ENCODE measurements around the gene TGDS. TPM values are rescaled to one million over a fixed set of nuclear protein-coding genes. Genes with fewer than 3 reads are reported as not detected.
"Not testable (repeated sequence)": the region's sequence is repeated elsewhere in the genome, so short reads cannot be mapped to it uniquely, and the experiment has no call there.

Gene TGDS, protein sequence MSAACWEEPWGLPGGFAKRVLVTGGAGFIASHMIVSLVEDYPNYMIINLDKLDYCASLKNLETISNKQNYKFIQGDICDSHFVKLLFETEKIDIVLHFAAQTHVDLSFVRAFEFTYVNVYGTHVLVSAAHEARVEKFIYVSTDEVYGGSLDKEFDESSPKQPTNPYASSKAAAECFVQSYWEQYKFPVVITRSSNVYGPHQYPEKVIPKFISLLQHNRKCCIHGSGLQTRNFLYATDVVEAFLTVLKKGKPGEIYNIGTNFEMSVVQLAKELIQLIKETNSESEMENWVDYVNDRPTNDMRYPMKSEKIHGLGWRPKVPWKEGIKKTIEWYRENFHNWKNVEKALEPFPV
- total RNA-seq (2021; fragmentation: NEBNext Ultra II Directional; extraction: Animal tissue kit (Norgen Biotek cat#: 25700)): 1 to 10 TPM; 7.8 to 9.3 (median 8.9) TPM
- long read RNA-seq, transcript TGDS-201 (12 exons, 1,905 nt): major isoform, 7 of 13 reads
- long read RNA-seq, partial matches to known transcripts: 4 of 13 reads
- long read RNA-seq, other reads (novel, unspliced or antisense): 2 of 13 reads

DNA sequence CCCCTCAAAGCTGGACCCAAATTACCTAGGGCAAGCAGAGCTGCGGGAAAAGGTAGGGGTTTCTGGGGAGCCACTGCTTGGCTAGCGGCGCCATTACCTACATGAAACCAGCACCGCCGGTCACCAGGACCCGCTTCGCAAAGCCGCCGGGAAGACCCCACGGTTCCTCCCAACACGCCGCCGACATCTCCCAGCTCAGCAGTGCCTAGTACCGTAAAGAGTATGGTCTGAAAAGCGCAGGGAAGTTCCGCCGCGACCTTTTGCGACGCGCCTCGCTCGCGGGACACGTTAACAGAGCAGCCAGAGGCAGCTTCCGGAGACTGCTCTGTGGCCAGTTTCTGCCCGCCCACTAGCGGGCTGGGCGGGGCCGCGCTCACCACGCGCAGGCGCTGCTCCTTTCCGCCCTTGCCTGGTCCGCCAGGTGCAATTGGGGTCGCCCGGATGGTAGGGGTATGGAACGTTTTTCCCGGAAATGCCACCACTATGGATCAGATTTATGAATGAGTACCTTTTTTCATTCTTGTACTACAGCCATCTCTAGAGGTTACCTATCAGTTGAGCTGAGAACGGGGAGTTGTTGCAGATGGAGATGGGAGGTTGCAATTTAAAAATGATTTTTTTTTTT is at the start of gene TGDS:
Gene TGDS (minus strand): TSS at position 203 of the 625 bp plus-strand sequence. CDS start 16 bp downstream, at position 187.
- DNase-seq: peak; percentile 95
- TF ChIP-seq, protein P1, sequence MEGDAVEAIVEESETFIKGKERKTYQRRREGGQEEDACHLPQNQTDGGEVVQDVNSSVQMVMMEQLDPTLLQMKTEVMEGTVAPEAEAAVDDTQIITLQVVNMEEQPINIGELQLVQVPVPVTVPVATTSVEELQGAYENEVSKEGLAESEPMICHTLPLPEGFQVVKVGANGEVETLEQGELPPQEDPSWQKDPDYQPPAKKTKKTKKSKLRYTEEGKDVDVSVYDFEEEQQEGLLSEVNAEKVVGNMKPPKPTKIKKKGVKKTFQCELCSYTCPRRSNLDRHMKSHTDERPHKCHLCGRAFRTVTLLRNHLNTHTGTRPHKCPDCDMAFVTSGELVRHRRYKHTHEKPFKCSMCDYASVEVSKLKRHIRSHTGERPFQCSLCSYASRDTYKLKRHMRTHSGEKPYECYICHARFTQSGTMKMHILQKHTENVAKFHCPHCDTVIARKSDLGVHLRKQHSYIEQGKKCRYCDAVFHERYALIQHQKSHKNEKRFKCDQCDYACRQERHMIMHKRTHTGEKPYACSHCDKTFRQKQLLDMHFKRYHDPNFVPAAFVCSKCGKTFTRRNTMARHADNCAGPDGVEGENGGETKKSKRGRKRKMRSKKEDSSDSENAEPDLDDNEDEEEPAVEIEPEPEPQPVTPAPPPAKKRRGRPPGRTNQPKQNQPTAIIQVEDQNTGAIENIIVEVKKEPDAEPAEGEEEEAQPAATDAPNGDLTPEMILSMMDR (IDR thresholded peaks at IDR 0.05): peak; percentile 16; the same call in 1 of the 2 replicates
- H3K4me3 Mint-ChIP-seq: peak within 1 kb of the TSS; percentile 93
- H3K9me3 Mint-ChIP-seq: no peaks in the 10 kb centered on the region
- peaks cover 7% of the 10 kb centered on the region; the same call in 1 of the 2 replicates for H3K36me3 Mint-ChIP-seq (ENCODE audit: low read depth)
- H3K27me3 Mint-ChIP-seq (ENCODE audit: insufficient read depth): no peaks in the 10 kb centered on the region; the same call in 1 of the 2 replicates
- peaks cover 42% of the 10 kb centered on the region for H3K4me1 Mint-ChIP-seq (ENCODE audit: low read depth)
- peak within 1 kb of the TSS; percentile 78 for H3K27ac Mint-ChIP-seq

DNA sequence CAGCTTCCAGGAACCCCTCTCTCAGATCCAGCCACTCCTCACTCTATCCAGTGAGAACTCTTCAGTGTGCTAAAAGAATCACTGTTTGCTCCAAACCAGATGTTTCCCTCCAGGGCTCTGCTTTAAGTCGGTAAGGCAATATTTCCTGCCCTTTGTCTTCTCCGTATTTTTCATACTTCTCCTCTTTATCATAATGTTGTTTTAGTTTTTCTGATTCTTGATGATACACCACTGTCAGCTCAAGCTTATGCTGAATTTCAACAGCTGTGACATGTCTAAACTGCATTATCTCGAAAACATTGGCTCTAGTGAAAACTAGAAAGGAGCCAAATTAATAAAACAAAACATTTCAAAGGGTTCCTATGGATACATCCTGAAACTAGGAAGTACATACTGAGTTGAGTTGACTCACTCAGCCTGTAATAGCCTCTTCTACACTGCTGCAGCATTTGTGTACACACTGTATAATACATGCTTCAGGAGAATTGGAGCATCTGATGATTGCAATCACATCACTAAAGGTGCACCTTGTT is 45.5 kb upstream of the TGDS start:
- peak overlapping the region; percentile 93 for H3K27ac Mint-ChIP-seq
- DNase-seq: peak; percentile 81
- peaks cover 5% of the 10 kb centered on the region for H3K36me3 Mint-ChIP-seq (ENCODE audit: low read depth)
- peaks cover 26% of the 10 kb centered on the region for H3K4me1 Mint-ChIP-seq (ENCODE audit: low read depth)
- H3K27me3 Mint-ChIP-seq (ENCODE audit: insufficient read depth): no peaks in the 10 kb centered on the region
- TF ChIP-seq, protein P1 (IDR thresholded peaks at IDR 0.05): no peak
- H3K9me3 Mint-ChIP-seq: peaks cover 9% of the 10 kb centered on the region
- H3K4me3 Mint-ChIP-seq: peak overlapping the region; percentile 60

DNA sequence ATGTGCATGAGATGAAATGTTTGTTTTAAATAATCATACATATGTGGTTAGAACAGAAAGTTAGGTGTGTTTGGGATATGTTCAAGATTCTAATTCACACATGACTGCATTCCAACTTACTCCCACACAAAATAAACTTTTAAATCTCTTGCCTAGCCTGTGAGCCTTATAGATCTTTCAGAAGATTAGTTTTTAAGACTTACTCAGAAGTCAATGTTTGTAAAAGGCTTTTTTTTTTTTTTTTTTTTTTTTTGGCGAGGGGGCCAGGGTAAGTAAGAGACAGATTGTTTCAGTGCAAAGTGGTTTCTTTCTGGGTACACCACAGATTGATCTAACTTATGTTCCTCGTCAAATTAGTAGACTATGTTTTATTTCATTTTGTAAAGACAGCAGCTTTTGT is 44.8 kb upstream of the TGDS start:
- Mint-ChIP-seq H3K4me3 (peak overlapping the region; percentile 60; the same call in 1 of the 2 replicates), H3K9me3 (peaks cover 9% of the 10 kb centered on the region), H3K4me1 (ENCODE audit: low read depth) (peaks cover 26% of the 10 kb centered on the region), H3K36me3 (ENCODE audit: low read depth) (peaks cover 5% of the 10 kb centered on the region), H3K27ac (peak overlapping the region; percentile 93), H3K27me3 (ENCODE audit: insufficient read depth) (no peaks in the 10 kb centered on the region)
- no peak for DNase-seq
- TF ChIP-seq, protein P1 (IDR thresholded peaks at IDR 0.05): no peak

DNA sequence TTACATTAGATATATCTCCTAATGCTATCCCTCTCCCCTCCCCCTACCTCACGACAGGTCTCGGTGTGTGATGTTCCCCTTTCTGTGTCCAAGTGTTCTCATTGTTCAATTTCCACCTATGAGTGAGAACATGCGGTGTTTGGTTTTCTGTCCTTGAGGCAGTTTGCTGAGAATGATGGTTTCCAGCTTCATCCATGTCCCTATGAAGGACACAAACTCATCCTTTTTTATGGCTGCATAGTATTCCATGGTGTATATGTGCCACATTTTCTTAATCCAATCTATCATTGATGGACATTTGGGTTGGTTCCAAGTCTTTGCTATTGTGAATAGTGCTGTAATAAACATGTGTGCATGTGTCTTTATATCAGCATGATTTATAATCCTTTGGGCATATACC is 41.7 kb upstream of the TGDS start:
- H3K27me3 Mint-ChIP-seq (ENCODE audit: insufficient read depth); DNase-seq; H3K4me3 Mint-ChIP-seq; H3K9me3 Mint-ChIP-seq; H3K27ac Mint-ChIP-seq: not testable (repeated sequence)
- Mint-ChIP-seq H3K4me1 (ENCODE audit: low read depth) (peaks cover 26% of the 10 kb centered on the region), H3K36me3 (ENCODE audit: low read depth) (peaks cover 12% of the 10 kb centered on the region)

DNA sequence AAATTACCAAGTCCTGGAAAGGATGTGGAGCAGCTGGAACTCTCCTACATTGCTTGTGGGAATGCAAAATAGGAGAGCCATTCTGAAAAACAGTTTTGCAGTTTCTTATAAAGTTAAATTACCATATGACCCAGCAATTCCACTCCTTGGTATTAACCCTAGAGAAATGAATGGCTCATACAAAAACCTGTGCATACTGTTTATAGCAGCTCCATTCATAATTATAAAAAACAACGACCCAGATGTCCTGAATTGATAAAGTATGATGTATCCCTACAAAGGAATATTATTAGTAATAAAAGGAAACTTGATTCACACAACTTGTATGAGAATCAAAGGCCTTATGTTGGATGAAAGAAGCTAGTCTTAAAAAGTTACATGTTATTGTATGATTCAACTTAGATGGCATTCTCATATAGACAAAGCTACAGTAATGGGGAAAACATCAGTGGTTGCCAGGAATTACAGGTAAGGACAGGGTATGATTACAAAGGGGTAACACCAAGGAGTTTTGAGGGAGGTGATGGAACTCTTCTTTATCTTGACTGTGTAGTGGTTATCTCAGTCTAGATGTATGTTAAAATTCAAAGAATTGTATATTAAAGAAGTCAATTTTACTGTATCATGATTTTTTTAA is 41.1 kb upstream of the TGDS start:
- H3K4me1 Mint-ChIP-seq (ENCODE audit: low read depth): peaks cover 21% of the 10 kb centered on the region
- H3K27ac Mint-ChIP-seq: no peak overlapping the region
- H3K9me3 Mint-ChIP-seq: peaks cover 9% of the 10 kb centered on the region
- DNase-seq: no peak
- no peak overlapping the region for H3K4me3 Mint-ChIP-seq
- peaks cover 18% of the 10 kb centered on the region for H3K36me3 Mint-ChIP-seq (ENCODE audit: low read depth)
- H3K27me3 Mint-ChIP-seq (ENCODE audit: insufficient read depth): no peaks in the 10 kb centered on the region; the same call in 1 of the 2 replicates
- TF ChIP-seq, protein P1 (IDR thresholded peaks at IDR 0.05): no peak

DNA sequence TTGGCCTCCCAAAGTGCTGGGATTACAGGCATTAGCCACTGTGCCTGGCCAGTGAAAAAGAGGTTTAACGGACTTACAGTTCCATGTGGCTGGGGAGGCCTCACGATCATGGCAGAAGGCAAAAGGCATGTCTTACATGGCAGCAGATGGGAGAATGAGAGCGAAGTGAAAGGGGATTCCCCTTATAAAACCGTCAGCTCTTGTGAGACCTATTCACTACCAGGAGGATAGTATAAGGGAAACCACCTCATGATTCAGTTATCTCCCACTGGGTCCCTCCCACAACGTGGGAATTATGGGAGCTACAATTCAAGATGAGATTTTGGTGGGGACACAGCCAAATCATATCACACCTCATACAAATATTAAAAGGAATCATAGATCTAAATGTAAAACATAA is 40.1 kb upstream of the TGDS start:
- not testable (repeated sequence) for H3K27ac Mint-ChIP-seq; DNase-seq; H3K4me3 Mint-ChIP-seq; H3K9me3 Mint-ChIP-seq; H3K27me3 Mint-ChIP-seq (ENCODE audit: insufficient read depth)
- Mint-ChIP-seq H3K36me3 (ENCODE audit: low read depth) (peaks cover 24% of the 10 kb centered on the region), H3K4me1 (ENCODE audit: low read depth) (peaks cover 11% of the 10 kb centered on the region)
